DOHH2 (cell line): Measurements from ENCODE around the gene MECP2.

Source experiments
- H3F3A ChIP-seq: fragments of 200-600 bp; sonication (generic), shearing (Covaris generic); 2 replicates; pipeline ENCODE4 v1.6.0; 2016; ENCODE audit warnings: antibody characterized with exemption, mild to moderate bottlenecking; ENCODE audit not compliant: control insufficient read depth, insufficient read depth
- H3K27ac ChIP-seq: fragments of 200-600 bp; sonication (generic); 2 replicates; pipeline ENCODE4 v1.5.1; 2014; ENCODE audit warnings: low read depth, mild to moderate bottlenecking, low read length, moderate library complexity
- H3K27me3 ChIP-seq: fragments of 200-600 bp; sonication (generic); 2 replicates; pipeline ENCODE4 v1.6.1; 2014; ENCODE audit warnings: mild to moderate bottlenecking, low read length, mixed read lengths; ENCODE audit not compliant: control insufficient read depth
- H3K36me3 ChIP-seq: fragments of 200-600 bp; sonication (generic); 2 replicates; pipeline ENCODE4 v1.6.1; 2014; ENCODE audit warnings: mild to moderate bottlenecking, low read length, moderate library complexity, mixed read lengths; ENCODE audit not compliant: control insufficient read depth
- H3K4me1 ChIP-seq: fragments of 200-600 bp; sonication (generic); 2 replicates; pipeline ENCODE4 v1.6.1; 2014; ENCODE audit warnings: mild to moderate bottlenecking, low read length, mixed read lengths; ENCODE audit not compliant: control insufficient read depth
- H3K4me2 ChIP-seq: fragments of 200-600 bp; sonication (generic); 2 replicates; pipeline ENCODE4 v1.6.0; 2014; ENCODE audit warnings: mild to moderate bottlenecking, low read length, moderate library complexity
- H3K4me3 ChIP-seq: fragments of 200-600 bp; sonication (generic); 2 replicates; pipeline ENCODE4 v1.5.1; 2014; ENCODE audit warnings: mild to moderate bottlenecking, low read length, mixed read lengths
- H3K79me2 ChIP-seq: fragments of 200-600 bp; sonication (generic); 2 replicates; pipeline ENCODE4 v1.6.1; 2014; ENCODE audit warnings: mild to moderate bottlenecking, low read length, mixed read lengths; ENCODE audit not compliant: control insufficient read depth
- H3K9me2 ChIP-seq: fragments of 200-600 bp; sonication (generic); replicated peaks from 2 replicates; pipeline ENCODE4 v1.6.1; 2014; ENCODE audit warnings: mild to moderate bottlenecking, low read length, mixed read lengths; ENCODE audit not compliant: control insufficient read depth
- H3K9me3 ChIP-seq: fragments of 200-600 bp; sonication (generic); 2 replicates; pipeline ENCODE4 v1.6.1; 2014; ENCODE audit warnings: antibody characterized with exemption, low read length, mixed read lengths; ENCODE audit not compliant: control insufficient read depth, insufficient read depth
- H4K20me1 ChIP-seq: fragments of 200-600 bp; sonication (generic); 2 replicates; pipeline ENCODE4 v1.6.0; 2014; ENCODE audit warnings: low read depth, mild to moderate bottlenecking, antibody characterized with exemption, low read length, moderate library complexity; ENCODE audit not compliant: control insufficient read depth, insufficient read depth
- CTCF ChIP-seq: fragments of 200-600 bp; sonication (generic); IDR thresholded peaks from one replicate; pipeline ENCODE4 v1.5.1; 2014; ENCODE audit warnings: antibody characterized with exemption, mild to moderate bottlenecking, low read depth, low read length; ENCODE audit not compliant: poor library complexity, severe bottlenecking
- EZH2phosphoT487 ChIP-seq: fragments of 200-600 bp; sonication (generic); IDR thresholded peaks from 2 replicates; pipeline ENCODE4 v1.6.1; 2017; ENCODE audit warnings: borderline replicate concordance, mild to moderate bottlenecking, antibody characterized with exemption, low read length, moderate library complexity, mixed read lengths

MECP2 gene

GRCh38 chrX:153972368-153973126 is 125.0 kb downstream of the MECP2 start, which contains the start of gene TMEM187:
Gene TMEM187 (plus strand): TSS chrX:153972754. CDS start chrX:153982063, 9,309 bp downstream.
- Histone ChIP-seq H3K9me3 (no peaks in the 10 kb centered on the region), H3K27me3 (no peaks in the 10 kb centered on the region), H3F3A (0 out of 2 replicates have a peak, but pooled peaks cover 3% of the 10 kb centered on the region), H3K27ac (peak within 1 kb of the TSS; percentile 96), H3K4me3 (peak within 1 kb of the TSS; percentile 94), H4K20me1 (peaks cover 7% of the 10 kb centered on the region; the same call in 1 of the 2 replicates), H3K9me2 (no peaks in the 10 kb centered on the region), H3K4me2 (peak within 1 kb of the TSS; percentile 91), H3K36me3 (peaks cover 37% of the 10 kb centered on the region), H3K79me2 (peaks cover 60% of the 10 kb centered on the region), H3K4me1 (peaks cover 30% of the 10 kb centered on the region)
- no peak for TF ChIP-seq EZH2phosphoT487
- no peak for TF ChIP-seq CTCF
